HEK293 (cell line): Measurements from ENCODE around the gene MLLT10.
A peak's percentile ranks its signal among the peaks of the same experiment; 100 is the strongest.

Experiments
- CTCF ChIA-PET: fragments of 350-600 bp; formaldehyde crosslinking; extraction: SDS; loops from one replicate; lab custom pipeline; 2021; ENCODE audit warnings: antibody characterized with exemption; lab: Yijun Ruan, JAX
- POLR2A ChIA-PET: fragments of 300-600 bp; formaldehyde crosslinking; extraction: SDS; loops from one replicate; lab custom pipeline; 2020; ENCODE audit warnings: antibody characterized with exemption, inconsistent platforms; lab: Yijun Ruan, JAX
- H3K27ac ChIP-seq: fragments of 200-500 bp; sonication (Bioruptor generic); 2 replicates; pipeline ENCODE4 v1.5.1; 2014; ENCODE audit warnings: low read depth, low read length, control low read depth, inconsistent platforms; ENCODE audit errors: extremely low read depth
- H3K36me3 ChIP-seq, 2 experiments: fragments of 200-500 bp in 1 of 2; sonication (Bioruptor generic) in 1 of 2; 1 replicate in 1 of 2; 2 replicates in 1 of 2; pipeline ENCODE4 v1.5.1; 2014 to 2017; ENCODE audit warnings: inconsistent platforms in 2 of 2, low read length in 2 of 2; ENCODE audit not compliant: control insufficient read depth in 2 of 2, insufficient read depth in 1 of 2
- H3K4me1 ChIP-seq: fragments of 200-500 bp; sonication (Bioruptor generic); 2 replicates; pipeline ENCODE4 v1.5.1; 2014; ENCODE audit warnings: mild to moderate bottlenecking, low read length, inconsistent platforms; ENCODE audit not compliant: control insufficient read depth, insufficient read depth
- H3K4me3 ChIP-seq: 2 replicates; pipeline ENCODE4 v1.5.1; 2011; ENCODE audit warnings: low read depth, mild to moderate bottlenecking, control low read depth, low read length, moderate library complexity
- H3K9me3 ChIP-seq: fragments of 200-500 bp; sonication (Bioruptor generic); 2 replicates; pipeline ENCODE4 v1.5.1; 2014; ENCODE audit warnings: low read depth, low read length, inconsistent platforms; ENCODE audit not compliant: control insufficient read depth, insufficient read depth
- CTCF ChIP-seq: fragments of 450-650 bp; formaldehyde crosslinking; IDR thresholded peaks from 2 replicates; pipeline ENCODE4 v1.5.1; 2016; ENCODE audit warnings: missing biosample characterization, missing genetic modification characterization
- GLI2 ChIP-seq: fragments of 450-650 bp; formaldehyde crosslinking; IDR thresholded peaks from 2 replicates; pipeline ENCODE4; 2017; ENCODE audit warnings: missing biosample characterization, missing genetic modification characterization, low read depth, borderline replicate concordance
- HOXC10 ChIP-seq: sonication (generic); formaldehyde crosslinking; IDR thresholded peaks from 2 replicates; pipeline ENCODE4 v1.8.1; 2023; ENCODE audit warnings: mild to moderate bottlenecking, missing genetic modification reagents
- IKZF3 ChIP-seq: fragments of 450-650 bp; IDR thresholded peaks from 2 replicates; pipeline ENCODE4 v1.5.0; 2018; ENCODE audit warnings: missing biosample characterization, mild to moderate bottlenecking, missing genetic modification characterization, moderate library complexity
- ZFP41 ChIP-seq: fragments of 450-650 bp; formaldehyde crosslinking; IDR thresholded peaks from 2 replicates; pipeline ENCODE4 v1.5.1; 2016; ENCODE audit warnings: missing biosample characterization, missing genetic modification characterization, borderline replicate concordance
- ZNF121 ChIP-seq: fragments of 450-650 bp; formaldehyde crosslinking; IDR thresholded peaks from 2 replicates; pipeline ENCODE4 v1.5.1; 2016; ENCODE audit warnings: missing biosample characterization, missing genetic modification characterization
- ZNF18 ChIP-seq: fragments of 450-650 bp; formaldehyde crosslinking; IDR thresholded peaks from 2 replicates; pipeline ENCODE4 v1.5.1; 2016; ENCODE audit warnings: missing biosample characterization, missing genetic modification characterization
- ZNF202 ChIP-seq: fragments of 450-650 bp; formaldehyde crosslinking; IDR thresholded peaks from 2 replicates; pipeline ENCODE4 v1.5.1; 2016; ENCODE audit warnings: missing biosample characterization, missing genetic modification characterization, borderline replicate concordance
- ZNF211 ChIP-seq: fragments of 450-650 bp; formaldehyde crosslinking; IDR thresholded peaks from 2 replicates; pipeline ENCODE4 v1.5.1; 2016; ENCODE audit warnings: low read depth, missing biosample characterization, missing genetic modification characterization
- ZNF24 ChIP-seq: fragments of 450-650 bp; formaldehyde crosslinking; IDR thresholded peaks from 2 replicates; pipeline ENCODE4 v1.5.1; 2016; ENCODE audit warnings: missing biosample characterization, missing genetic modification characterization
- ZNF292 ChIP-seq: fragments of 450-650 bp; formaldehyde crosslinking; IDR thresholded peaks from 2 replicates; pipeline ENCODE4 v1.5.1; 2016; ENCODE audit warnings: low read depth, missing biosample characterization, missing genetic modification characterization, borderline replicate concordance
- ZNF341 ChIP-seq: fragments of 450-650 bp; formaldehyde crosslinking; IDR thresholded peaks from 2 replicates; pipeline ENCODE4; 2016; ENCODE audit warnings: low read depth, missing biosample characterization, missing genetic modification characterization
- ZNF558 ChIP-seq: fragments of 450-650 bp; formaldehyde crosslinking; IDR thresholded peaks from 2 replicates; pipeline ENCODE4 v1.5.1; 2016; ENCODE audit warnings: missing biosample characterization, missing genetic modification characterization
- ZNF560 ChIP-seq: fragments of 450-650 bp; formaldehyde crosslinking; IDR thresholded peaks from 2 replicates; pipeline ENCODE4 v1.5.1; 2017; ENCODE audit warnings: missing biosample characterization, missing genetic modification characterization, borderline replicate concordance
- ZNF76 ChIP-seq: fragments of 450-650 bp; formaldehyde crosslinking; IDR thresholded peaks from 2 replicates; pipeline ENCODE4; 2016; ENCODE audit warnings: low read depth, missing biosample characterization, missing genetic modification characterization, borderline replicate concordance
- ZNF837 ChIP-seq: fragments of 450-650 bp; formaldehyde crosslinking; IDR thresholded peaks from 2 replicates; pipeline ENCODE4 v1.5.1; 2016; ENCODE audit warnings: missing biosample characterization, missing genetic modification characterization
- TF ChIP-seq, protein P1 (sequence below): fragments of 450-650 bp; formaldehyde crosslinking; IDR thresholded peaks from 2 replicates; pipeline ENCODE4 v1.5.1; 2016; ENCODE audit warnings: missing biosample characterization, missing genetic modification characterization
- TF ChIP-seq, protein P2 (sequence below): fragments of 450-650 bp; formaldehyde crosslinking; optimal IDR thresholded peaks from 2 replicates; pipeline ENCODE3; 2016; ENCODE audit warnings: missing biosample characterization, mild to moderate bottlenecking, missing genetic modification characterization

The MLLT10 gene

GRCh38 chr10:21488246-21488956, 45.6 kb upstream of the MLLT10 start:
- TF ChIP-seq ZNF121 (tag by site-specific recombination) (0 out of 2 replicates have a peak, but pooled peaks have one; percentile 31), ZNF558 (tag by site-specific recombination) (no peak), ZNF341 (tag by site-specific recombination) (peak; percentile 50)
- Histone ChIP-seq H3K9me3 (no peaks in the 10 kb centered on the region), H3K36me3 (no peaks in the 10 kb centered on the region), H3K4me3 (no peak overlapping the region), H3K4me1 (peaks cover 9% of the 10 kb centered on the region), H3K27ac (no peak overlapping the region)
- ChIA-PET POLR2A (no interaction called here), CTCF (no interaction called here)

DNA sequence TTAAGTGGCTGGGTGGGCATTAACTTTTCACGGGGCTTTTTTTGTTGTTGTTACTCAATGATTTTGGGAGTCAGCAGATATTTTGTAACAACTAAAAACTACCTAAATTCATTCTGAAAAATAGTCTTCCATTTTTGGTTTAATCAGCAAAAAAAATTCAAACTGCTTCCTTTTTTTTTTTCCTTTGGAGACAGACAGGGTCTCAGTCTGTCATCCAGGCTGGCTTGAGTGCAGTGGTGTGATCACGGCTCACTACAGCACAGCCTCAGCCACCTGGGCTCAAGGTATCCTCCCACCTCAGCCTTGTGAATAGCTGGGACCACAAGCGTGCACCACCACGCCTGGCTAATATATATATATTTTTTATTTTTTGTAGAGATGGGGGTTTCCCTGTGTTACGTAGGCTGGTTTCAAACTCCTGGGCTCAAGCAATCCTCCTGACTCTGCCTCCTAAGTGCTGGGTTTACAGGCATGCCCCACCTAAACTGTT, 45.0 kb upstream of the MLLT10 start:
- CTCF ChIA-PET = interaction anchor here (0.7 kb wide), 3 partner anchors 171 to 1060 kb away, joined by 3 to 4 read pairs (median 4); no protein-coding TSS in a partner anchor
- TF ChIP-seq ZNF18 (tag by site-specific recombination) (no peak), ZFP41 (no peak), ZNF211 (no peak), ZNF76 (tag by site-specific recombination) (no peak), ZNF202 (no peak), GLI2 (tag by site-specific recombination) (no peak), ZNF837 (tag by site-specific recombination) (no peak), ZNF292 (tag by site-specific recombination) (no peak), HOXC10 (no peak), IKZF3 (tag by site-specific recombination) (no peak), CTCF (tag by site-specific recombination) (no peak), ZNF560 (tag by site-specific recombination) (no peak), ZNF24 (no peak)
- TF ChIP-seq, protein P1, sequence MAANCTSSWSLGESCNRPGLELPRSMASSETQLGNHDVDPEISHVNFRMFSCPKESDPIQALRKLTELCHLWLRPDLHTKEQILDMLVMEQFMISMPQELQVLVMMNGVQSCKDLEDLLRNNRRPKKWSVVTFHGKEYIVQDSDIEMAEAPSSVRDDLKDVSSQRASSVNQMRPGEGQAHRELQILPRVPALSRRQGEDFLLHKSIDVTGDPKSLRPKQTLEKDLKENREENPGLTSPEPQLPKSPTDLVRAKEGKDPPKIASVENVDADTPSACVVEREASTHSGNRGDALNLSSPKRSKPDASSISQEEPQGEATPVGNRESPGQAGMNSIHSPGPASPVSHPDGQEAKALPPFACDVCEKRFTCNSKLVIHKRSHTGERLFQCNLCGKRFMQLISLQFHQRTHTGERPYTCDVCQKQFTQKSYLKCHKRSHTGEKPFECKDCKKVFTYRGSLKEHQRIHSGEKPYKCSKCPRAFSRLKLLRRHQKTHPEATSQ (tag by site-specific recombination) = no peak
- TF ChIP-seq, protein P2, sequence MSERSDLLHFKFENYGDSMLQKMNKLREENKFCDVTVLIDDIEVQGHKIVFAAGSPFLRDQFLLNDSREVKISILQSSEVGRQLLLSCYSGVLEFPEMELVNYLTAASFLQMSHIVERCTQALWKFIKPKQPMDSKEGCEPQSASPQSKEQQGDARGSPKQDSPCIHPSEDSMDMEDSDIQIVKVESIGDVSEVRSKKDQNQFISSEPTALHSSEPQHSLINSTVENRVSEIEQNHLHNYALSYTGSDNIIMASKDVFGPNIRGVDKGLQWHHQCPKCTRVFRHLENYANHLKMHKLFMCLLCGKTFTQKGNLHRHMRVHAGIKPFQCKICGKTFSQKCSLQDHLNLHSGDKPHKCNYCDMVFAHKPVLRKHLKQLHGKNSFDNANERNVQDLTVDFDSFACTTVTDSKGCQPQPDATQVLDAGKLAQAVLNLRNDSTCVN (tag by site-specific recombination) = no peak
- TF ChIP-seq, all 188 proteins: peak for 0
- Histone ChIP-seq H3K36me3 (no peaks in the 10 kb centered on the region), H3K4me1 (peaks cover 9% of the 10 kb centered on the region), H3K27ac (no peak overlapping the region), H3K4me3 (no peak overlapping the region), H3K9me3 (no peaks in the 10 kb centered on the region)
- POLR2A ChIA-PET = no interaction called here
